Esophagus squamous epithelium (tissue), 5 donors: ENCODE measurements around the gene PSMD11. TPM values are rescaled to one million over a fixed set of nuclear protein-coding genes. Genes with fewer than 3 reads are reported as not detected.

Experiments used
- DNase-seq: peaks from one replicate; lab custom pipeline; 2025; lab: John Stamatoyannopoulos, UW
- H3K27ac ChIP-seq, 4 donors: fragments of 200-600 bp; sonication (generic); one replicate each; pipeline ENCODE4 v1.5.1; 2016 to 2019; ENCODE audit warnings: mild to moderate bottlenecking in 1 of 4
- H3K27me3 ChIP-seq, 4 donors: fragments of 200-600 bp; sonication (generic); 1 replicate in 3 of 4; 2 replicates in 1 of 4; pipeline versions ENCODE4 v1.5.1 to v1.6.0; 2017 to 2021; ENCODE audit warnings: antibody characterized with exemption in 1 of 4
- H3K36me3 ChIP-seq, 3 donors: fragments of 200-600 bp; sonication (generic); one replicate each; pipeline ENCODE4 v1.5.1; 2016 to 2019
- H3K4me1 ChIP-seq, 3 donors: fragments of 200-600 bp; sonication (generic); one replicate each; pipeline ENCODE4 v1.5.1; 2017 to 2019
- H3K4me3 ChIP-seq, 4 donors: fragments of 200-600 bp; sonication (generic); 1 replicate in 3 of 4; 2 replicates in 1 of 4; pipeline ENCODE4 v1.5.1; 2016 to 2019; ENCODE audit warnings: mild to moderate bottlenecking in 2 of 4, moderate library complexity in 1 of 4
- H3K9me3 ChIP-seq, 3 donors: fragments of 200-600 bp; sonication (generic); one replicate each; pipeline ENCODE4 v1.5.1; 2016 to 2019
- POLR2A ChIP-seq, 4 donors: fragments of 450-650 bp; IDR thresholded peaks; one replicate each; pipeline ENCODE4 v1.6.1; 2017; ENCODE audit warnings: antibody characterized with exemption in 4 of 4, mild to moderate bottlenecking in 4 of 4, moderate library complexity in 3 of 4
- WGBS, 2 donors: methylation state at CpG; one replicate each; pipeline ENCODE4 v1.1.5; 2018; 5-methylcytosine and 5-hydroxymethylcytosine counted together
- intact Hi-C: fragments of 100-400 bp; cut with DNase I; formaldehyde crosslinking; loops from one replicate; pipeline ENCODE4 v1.15.0; 2022
- total RNA-seq, 4 donors: library from RNA; depleted of rRNA; stranded (reverse); fragments of >200 nt; gene quantifications; one replicate each; pipeline ENCODE4 v1.1.0, GENCODE V29; 2016
- TF ChIP-seq, protein P1 (sequence below), 6 experiments: fragments of 450-650 bp in 4 of 6; fragments of 200-600 bp in 2 of 6; sonication (generic) in 2 of 6; IDR thresholded peaks; one replicate each; pipeline ENCODE4 v1.5.1; 2016 to 2019; ENCODE audit warnings: antibody characterized with exemption in 6 of 6, mild to moderate bottlenecking in 4 of 6, moderate library complexity in 4 of 6
- donor health status: DM: yes; HTN: yes; CAD: no.

Gene PSMD11
- total RNA-seq, 4 donors from 2014 or later, result 53.5 to 148 (median 70.3) TPM

DNA sequence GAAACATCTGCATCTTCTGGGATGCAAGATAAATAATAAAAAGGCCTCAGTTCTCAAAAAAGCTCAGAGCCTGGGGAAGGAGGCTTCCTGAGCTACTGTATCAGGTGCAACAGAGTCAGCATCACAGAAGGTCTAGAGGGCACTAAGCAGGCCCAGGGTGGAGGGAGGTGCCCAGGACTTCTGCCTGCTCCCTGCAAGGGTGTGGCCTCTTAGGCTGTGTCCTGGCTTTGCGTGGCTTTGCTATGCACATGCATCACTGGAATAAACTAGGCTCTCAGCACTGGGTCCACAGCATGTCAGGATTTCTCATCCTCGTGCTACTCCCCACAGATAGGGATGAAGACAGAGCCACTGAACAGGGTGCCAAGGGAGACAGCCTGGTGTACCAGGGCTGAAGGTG lies 68.0 kb downstream of the PSMD11 start:
- Histone ChIP-seq H3K27ac (no peak overlapping the region), H3K4me3 (no peak overlapping the region), H3K36me3 (peaks cover 0 to 6% (median 0%) of the 10 kb centered on the region in 3 donors), H3K4me1 (peaks cover 0 to 7% (median 0%) of the 10 kb centered on the region in 3 donors), H3K27me3 (no peaks in the 10 kb centered on the region), H3K9me3 (no peaks in the 10 kb centered on the region)
- intact Hi-C loops, result no loop called here
- DNase-seq, result no peak
- WGBS, 2 donors, result 92% methylated on average over 2 of the region's 2 CpGs; no CpG with 5 or more reads in 1 of the 2 donors
- TF ChIP-seq, protein P1, sequence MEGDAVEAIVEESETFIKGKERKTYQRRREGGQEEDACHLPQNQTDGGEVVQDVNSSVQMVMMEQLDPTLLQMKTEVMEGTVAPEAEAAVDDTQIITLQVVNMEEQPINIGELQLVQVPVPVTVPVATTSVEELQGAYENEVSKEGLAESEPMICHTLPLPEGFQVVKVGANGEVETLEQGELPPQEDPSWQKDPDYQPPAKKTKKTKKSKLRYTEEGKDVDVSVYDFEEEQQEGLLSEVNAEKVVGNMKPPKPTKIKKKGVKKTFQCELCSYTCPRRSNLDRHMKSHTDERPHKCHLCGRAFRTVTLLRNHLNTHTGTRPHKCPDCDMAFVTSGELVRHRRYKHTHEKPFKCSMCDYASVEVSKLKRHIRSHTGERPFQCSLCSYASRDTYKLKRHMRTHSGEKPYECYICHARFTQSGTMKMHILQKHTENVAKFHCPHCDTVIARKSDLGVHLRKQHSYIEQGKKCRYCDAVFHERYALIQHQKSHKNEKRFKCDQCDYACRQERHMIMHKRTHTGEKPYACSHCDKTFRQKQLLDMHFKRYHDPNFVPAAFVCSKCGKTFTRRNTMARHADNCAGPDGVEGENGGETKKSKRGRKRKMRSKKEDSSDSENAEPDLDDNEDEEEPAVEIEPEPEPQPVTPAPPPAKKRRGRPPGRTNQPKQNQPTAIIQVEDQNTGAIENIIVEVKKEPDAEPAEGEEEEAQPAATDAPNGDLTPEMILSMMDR (IDR thresholded peaks at IDR 0.05), result no peak
- no peak for TF ChIP-seq POLR2A (IDR thresholded peaks at IDR 0.05)

DNA sequence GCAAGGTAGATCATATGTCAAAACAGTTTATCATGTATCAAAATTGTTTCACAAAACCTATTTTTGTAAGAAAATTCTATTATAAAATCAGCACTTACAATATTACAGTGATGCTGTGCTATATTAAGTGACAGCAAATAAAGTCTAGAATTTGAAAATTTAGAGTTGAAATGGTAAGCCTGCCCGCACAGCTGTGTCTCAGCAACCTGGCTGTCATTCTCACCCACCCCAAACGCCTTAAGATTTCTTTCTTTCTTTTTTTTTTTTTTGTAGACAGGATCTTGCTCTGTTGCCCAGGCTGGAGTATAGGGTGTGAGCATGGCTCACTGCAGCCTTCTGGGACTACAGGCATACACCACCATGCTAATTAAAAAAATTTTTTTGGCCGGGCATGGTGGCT lies 69.3 kb downstream of the PSMD11 start:
- Histone ChIP-seq H3K27ac (no peak overlapping the region), H3K36me3 (peaks cover 0 to 6% (median 0%) of the 10 kb centered on the region in 3 donors), H3K27me3 (no peaks in the 10 kb centered on the region), H3K4me3 (no peak overlapping the region), H3K9me3 (no peaks in the 10 kb centered on the region), H3K4me1 (peaks cover 0 to 14% (median 2%) of the 10 kb centered on the region in 3 donors)
- TF ChIP-seq POLR2A (IDR thresholded peaks at IDR 0.05), result no peak
- TF ChIP-seq, protein P1 (IDR thresholded peaks at IDR 0.05), result no peak
- DNase-seq, result no peak
- 91 to 92% methylated on average over 3 of the region's 3 CpGs for WGBS, 2 donors
- intact Hi-C loops, result no loop called here

- Histone ChIP-seq H3K27ac (no peak overlapping the region), H3K27me3 (no peaks in the 10 kb centered on the region), H3K36me3 (peaks cover 0 to 6% (median 0%) of the 10 kb centered on the region in 3 donors), H3K9me3 (no peaks in the 10 kb centered on the region), H3K4me1 (peaks cover 8 to 24% (median 8%) of the 10 kb centered on the region in 3 donors), H3K4me3 (no peak overlapping the region)
- intact Hi-C loops, result no loop called here
- WGBS, 2 donors, result 47 to 61% methylated on average over 4 of the region's 4 CpGs
- TF ChIP-seq POLR2A (IDR thresholded peaks at IDR 0.05), result no peak
- TF ChIP-seq, protein P1 (IDR thresholded peaks at IDR 0.05), result no peak
- DNase-seq, result no peak
Measured at GRCh38 chr17:32514606-32515005, 70.3 kb downstream of the PSMD11 start.

- Histone ChIP-seq H3K4me3 (no peak overlapping the region), H3K36me3 (no peaks in the 10 kb centered on the region), H3K9me3 (no peaks in the 10 kb centered on the region), H3K27me3 (no peaks in the 10 kb centered on the region), H3K27ac (no peak overlapping the region), H3K4me1 (peaks cover 13 to 36% (median 15%) of the 10 kb centered on the region in 3 donors)
- 85 to 93% methylated on average over 4 of the region's 4 CpGs for WGBS, 2 donors
- DNase-seq, result no peak
- intact Hi-C loops, result no loop called here
- TF ChIP-seq POLR2A (IDR thresholded peaks at IDR 0.05), result no peak
- TF ChIP-seq, protein P1 (IDR thresholded peaks at IDR 0.05), result no peak
Measured at GRCh38 chr17:32515677-32516383, 71.5 kb downstream of the PSMD11 start.

- H3K27ac ChIP-seq, result no peak overlapping the region
- intact Hi-C loops, result no loop called here
- DNase-seq, result no peak
- WGBS, 2 donors, result 15 to 25% methylated on average over 2 of the region's 2 CpGs
- H3K27me3 ChIP-seq, result no peaks in the 10 kb centered on the region
- peaks cover 13 to 37% (median 15%) of the 10 kb centered on the region in 3 donors for H3K4me1 ChIP-seq
- H3K9me3 ChIP-seq, result no peaks in the 10 kb centered on the region
- no peaks in the 10 kb centered on the region for H3K36me3 ChIP-seq
- no peak overlapping the region for H3K4me3 ChIP-seq
- TF ChIP-seq, protein P1 (IDR thresholded peaks at IDR 0.05), result no peak
- no peak for TF ChIP-seq POLR2A (IDR thresholded peaks at IDR 0.05)
Measured at GRCh38 chr17:32516450-32516849, 72.1 kb downstream of the PSMD11 start.
